Left lobe of liver (tissue), 2 donors: ENCODE results near the gene SP1. TPM values are rescaled to one million over a fixed set of nuclear protein-coding genes. Genes with fewer than 3 reads are reported as not detected.
"Not testable (repeated sequence)": the region's sequence is repeated elsewhere in the genome, so short reads cannot be mapped to it uniquely, and the experiment has no call there.

Experiments
- ATAC-seq: fragments of 200-7000 bp; cut with Tn5 transposase; one replicate; pipeline ENCODE4 v1.9.1; 2020; ENCODE audit warnings: mild to moderate bottlenecking, moderate library complexity
- DNase-seq: peaks from one replicate; pipeline ENCODE4 v3.0.0-alpha.2; 2020; ENCODE audit warnings: low spot score
- total RNA-seq: library from RNA; stranded (reverse); gene quantifications from one replicate; pipeline ENCODE4 v1.2.1, GENCODE V29; 2021
- donor health status: DM: no; HTN: no; CAD: no; lungs with moderate emphysema.
- donor health status: DM: no; HTN: yes; CAD: no.

Gene SP1
- total RNA-seq, 1 donor from 2014 or later, result 24.5 TPM

DNA sequence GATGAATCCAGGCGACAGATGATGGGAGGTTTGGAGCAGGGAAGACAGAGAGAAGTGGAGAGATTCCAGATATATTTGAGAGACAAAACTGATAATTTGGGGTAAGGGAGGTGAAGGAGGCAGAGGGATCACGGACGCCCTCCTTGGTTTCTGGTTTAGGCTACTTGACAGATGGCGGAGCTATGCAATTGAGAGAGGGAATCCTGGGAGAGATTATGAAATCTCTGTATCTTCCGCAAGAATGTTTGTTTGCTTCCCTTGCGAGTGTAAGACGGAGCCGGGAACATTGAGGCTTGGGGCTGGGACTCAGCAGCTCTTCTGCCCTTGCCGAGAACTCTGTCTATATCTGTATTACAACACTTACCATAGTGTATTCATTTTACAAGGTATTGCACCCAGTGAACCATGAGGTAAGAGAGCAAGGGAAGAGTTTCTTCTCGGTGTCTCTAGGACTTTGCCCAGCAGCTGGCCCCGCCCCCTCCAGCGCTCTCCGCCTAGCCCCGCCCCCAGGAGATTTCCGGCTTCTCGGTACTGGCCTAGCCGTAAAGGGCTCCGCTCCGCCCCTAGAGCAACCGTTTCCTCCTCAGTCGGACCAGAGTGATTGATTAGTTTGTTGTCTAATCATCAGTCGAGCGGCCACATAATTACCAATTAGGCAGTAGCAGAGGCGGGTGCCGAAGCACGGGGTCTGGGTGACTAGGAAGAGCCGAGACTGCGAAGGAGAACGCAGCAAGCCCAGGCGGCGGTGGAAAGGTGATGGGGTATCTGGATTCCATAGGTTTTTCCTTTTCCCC lies 61.3 kb downstream of the SP1 start, which contains the start of gene PRR13:
Gene PRR13 (plus strand): TSS at position 695 of the 794 bp plus-strand sequence. CDS start 981 bp downstream, outside the sequence.
- DNase-seq, result peak; percentile 99
- peak; percentile 96 for ATAC-seq

- DNase-seq, result no peak
- ATAC-seq, result no peak
Observed at GRCh38 chr12:53443955-53444354, 64.0 kb downstream of the SP1 start.

DNA sequence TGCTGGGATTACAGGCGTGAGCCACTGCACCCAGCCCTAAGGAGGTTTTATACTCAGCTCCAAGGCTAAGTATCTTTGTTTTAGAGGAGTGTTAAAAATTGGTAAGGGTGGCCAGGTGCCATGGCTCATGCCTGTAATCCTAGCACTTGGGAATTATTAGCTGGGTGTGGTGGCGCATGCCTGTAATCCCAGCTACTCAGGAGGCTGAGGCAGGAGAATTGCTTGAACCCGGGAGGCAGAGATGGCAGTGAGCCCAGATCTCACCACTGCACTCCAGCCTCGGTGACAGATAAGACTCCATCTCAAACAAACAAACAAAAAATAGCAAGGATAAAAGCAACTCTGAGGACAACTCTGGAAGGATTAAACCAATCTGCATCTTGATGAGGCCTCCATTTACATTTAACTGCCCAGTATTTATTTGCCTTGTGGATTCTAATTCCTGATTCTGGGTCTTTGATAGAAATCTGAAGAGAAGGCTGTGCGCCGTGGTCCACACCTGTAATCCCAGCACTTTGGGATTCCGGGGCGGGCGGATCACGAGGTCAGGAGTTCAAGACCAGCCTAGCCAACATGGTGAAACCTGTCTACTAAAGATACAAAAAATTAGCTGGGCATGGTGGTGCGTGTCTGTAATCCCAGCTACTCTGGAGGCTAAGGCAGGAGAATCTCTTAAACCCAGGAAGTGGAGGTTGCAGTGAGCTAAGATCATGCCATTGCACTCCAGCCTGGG lies 64.8 kb downstream of the SP1 start:
- DNase-seq, ATAC-seq: not testable (repeated sequence)

- no peak for DNase-seq
- no peak for ATAC-seq
Observed at GRCh38 chr12:53450936-53451335, 71.0 kb downstream of the SP1 start.

- DNase-seq (peak; percentile 98), ATAC-seq (peak; percentile 91)
Observed at GRCh38 chr12:53451661-53452158, 71.7 kb downstream of the SP1 start, which contains the start of gene PCBP2. TSS of gene PCBP2 (plus strand) at chr12:53452102. CDS start at chr12:53454801, 2,699 bp downstream.

GRCh38 chr12:53452159-53453077 lies 72.4 kb downstream of the SP1 start:
- peak; percentile 86 for DNase-seq
- peak; percentile 75 for ATAC-seq

DNA sequence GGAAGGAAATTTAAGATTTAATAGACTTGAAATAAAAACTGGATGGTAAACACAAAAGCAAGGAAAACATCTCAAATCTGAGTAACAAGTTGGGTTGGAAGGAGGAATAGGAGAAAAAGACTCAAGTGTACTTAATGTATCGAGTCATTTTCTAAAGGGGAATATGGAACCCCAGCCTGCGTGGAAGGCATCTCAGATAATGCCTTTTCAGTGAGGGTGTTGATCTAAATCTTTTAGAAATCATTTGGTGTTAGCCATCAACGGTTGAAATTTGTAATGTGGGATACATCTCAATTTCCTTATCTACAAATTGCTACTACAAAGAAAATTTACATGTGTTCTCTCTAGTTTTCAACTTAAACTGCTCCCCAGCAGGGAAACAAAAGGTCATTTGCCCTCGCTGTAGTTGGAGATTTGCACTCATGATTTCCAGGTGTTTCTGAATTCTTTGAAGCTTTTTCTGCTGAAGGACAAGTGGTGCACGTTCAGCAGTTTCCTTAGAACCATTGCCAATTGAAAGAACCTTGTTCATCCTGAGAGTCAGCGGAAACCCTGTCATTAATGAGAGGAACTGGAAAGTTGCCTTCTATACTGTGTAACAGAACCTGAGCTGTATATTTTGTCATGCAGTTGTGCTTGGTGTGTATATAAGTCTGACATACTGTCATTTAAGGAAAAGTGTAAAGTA lies 74.1 kb downstream of the SP1 start:
- DNase-seq (no peak), ATAC-seq (no peak)

GRCh38 chr12:53454707-53455106 lies 74.7 kb downstream of the SP1 start:
- DNase-seq (no peak), ATAC-seq (no peak)

DNA sequence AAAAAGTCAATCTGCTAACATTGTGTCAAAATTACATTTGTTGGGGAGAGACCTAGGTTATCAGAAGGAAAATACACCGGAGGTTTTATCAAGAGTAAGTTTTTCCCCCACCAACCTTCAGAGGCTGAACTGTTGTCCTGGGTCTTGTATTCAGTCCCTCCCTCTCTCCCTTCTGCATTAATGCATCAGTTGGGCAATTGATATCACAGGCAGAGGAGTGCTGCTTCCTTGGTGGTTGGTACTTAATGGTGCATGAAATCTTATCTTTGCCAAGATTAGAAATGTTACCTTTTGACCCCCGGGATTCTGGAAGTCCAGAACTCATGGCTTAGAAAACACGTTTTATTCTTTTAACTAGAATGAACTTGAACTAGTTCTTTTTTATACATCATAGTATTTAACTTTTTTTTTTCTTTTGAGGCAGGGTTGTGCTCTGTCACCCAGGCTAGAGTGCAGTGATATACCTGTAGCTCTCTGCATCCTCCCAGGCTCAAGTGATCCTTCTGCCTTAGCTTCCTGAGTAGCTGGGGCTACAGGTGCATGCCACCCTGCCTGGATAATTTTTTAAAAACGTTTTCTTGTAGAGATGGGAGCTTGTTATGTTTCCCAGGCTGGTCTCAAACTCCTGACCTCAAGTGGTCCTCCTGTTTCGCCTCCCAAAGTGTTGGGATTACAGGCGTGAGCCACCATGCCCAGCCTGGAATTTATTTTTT lies 76.8 kb downstream of the SP1 start:
- ATAC-seq (no peak), DNase-seq (no peak)

GRCh38 chr12:53459097-53459496 lies 79.1 kb downstream of the SP1 start:
- DNase-seq, result no peak

DNA sequence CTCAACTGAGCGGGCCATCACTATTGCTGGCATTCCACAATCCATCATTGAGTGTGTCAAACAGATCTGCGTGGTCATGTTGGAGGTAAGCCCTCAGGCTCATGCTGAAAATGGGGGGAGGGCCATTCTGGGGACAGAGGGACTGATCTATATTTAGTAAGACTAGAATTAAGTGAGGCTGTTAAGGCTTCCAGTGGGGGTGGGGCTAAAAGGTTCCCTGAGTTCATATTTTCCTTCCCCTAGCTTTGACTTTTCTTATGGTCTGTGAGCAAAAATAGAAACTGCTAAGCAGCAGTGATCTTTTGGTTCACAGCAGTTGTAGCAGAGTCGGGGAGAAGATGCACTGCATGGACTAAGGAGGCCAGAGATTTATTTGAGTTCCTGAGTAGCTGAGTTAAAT lies 81.1 kb downstream of the SP1 start:
- no peak for ATAC-seq
- no peak for DNase-seq

More at GRCh38 chr12:53459097-53459496, 79.1 kb downstream of the SP1 start:
- no peak for ATAC-seq

DNA sequence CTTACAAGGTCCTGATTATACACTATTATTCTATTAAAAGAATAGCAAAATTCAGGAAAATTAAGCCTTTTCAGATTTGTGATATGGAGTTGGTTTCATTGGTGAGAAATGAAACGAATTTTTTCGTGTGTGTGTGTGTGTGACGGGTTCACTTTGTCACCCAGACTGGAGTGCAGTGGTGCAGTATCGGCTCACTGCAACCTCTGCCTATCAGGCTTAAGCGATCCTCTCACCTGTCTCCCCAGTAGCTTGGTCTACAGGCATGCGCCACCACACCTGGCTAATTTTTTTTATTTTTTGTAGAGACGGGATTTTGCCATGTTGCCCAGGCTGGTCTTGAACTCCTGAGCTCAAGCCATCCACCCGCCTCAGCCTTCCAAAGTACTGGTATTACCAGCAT lies 81.6 kb downstream of the SP1 start:
- DNase-seq (no peak), ATAC-seq (no peak)

- ATAC-seq (peak; percentile 40), DNase-seq (no peak)
Observed at GRCh38 chr12:53462935-53463334, 83.0 kb downstream of the SP1 start.

- no peak for DNase-seq
Observed at GRCh38 chr12:53463802-53464560, 84.0 kb downstream of the SP1 start.

GRCh38 chr12:53464685-53465418 lies 84.9 kb downstream of the SP1 start:
- ATAC-seq, result no peak
- no peak for DNase-seq

More at GRCh38 chr12:53463802-53464560, 84.0 kb downstream of the SP1 start:
- no peak for ATAC-seq

DNA sequence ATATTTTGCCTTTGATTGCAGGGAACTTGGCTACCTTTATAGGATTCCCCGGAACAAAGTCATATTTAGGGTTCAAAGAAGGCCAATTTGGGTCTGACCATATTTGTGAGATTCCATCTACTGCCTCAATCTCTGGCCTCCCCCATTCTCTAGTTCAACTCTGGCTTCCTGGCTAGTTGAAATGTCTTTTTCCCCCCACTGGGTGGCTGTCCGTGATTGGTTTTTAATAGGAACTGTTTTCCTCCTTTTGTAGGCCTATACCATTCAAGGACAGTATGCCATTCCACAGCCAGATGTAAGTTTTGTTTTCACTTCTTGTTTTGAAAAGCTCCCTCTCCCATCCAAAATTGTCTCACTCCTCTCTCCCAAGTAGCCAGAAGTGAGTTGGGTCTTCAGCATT lies 85.7 kb downstream of the SP1 start:
- no peak for DNase-seq
- no peak for ATAC-seq
